Measurements from ENCODE around the gene DLEC1.
A peak's percentile ranks its signal among the peaks of the same experiment; 100 is the strongest.

Gene DLEC1

GRCh38 chr3:38002940-38003339 is 36.1 kb upstream of the DLEC1 start:
- DNase-seq, result no peak

GRCh38 chr3:38003371-38003816 is 35.6 kb upstream of the DLEC1 start:
- DNase-seq, result peak; percentile 85

GRCh38 chr3:38003817-38004414 is 35.1 kb upstream of the DLEC1 start:
- no peak for DNase-seq

DNA sequence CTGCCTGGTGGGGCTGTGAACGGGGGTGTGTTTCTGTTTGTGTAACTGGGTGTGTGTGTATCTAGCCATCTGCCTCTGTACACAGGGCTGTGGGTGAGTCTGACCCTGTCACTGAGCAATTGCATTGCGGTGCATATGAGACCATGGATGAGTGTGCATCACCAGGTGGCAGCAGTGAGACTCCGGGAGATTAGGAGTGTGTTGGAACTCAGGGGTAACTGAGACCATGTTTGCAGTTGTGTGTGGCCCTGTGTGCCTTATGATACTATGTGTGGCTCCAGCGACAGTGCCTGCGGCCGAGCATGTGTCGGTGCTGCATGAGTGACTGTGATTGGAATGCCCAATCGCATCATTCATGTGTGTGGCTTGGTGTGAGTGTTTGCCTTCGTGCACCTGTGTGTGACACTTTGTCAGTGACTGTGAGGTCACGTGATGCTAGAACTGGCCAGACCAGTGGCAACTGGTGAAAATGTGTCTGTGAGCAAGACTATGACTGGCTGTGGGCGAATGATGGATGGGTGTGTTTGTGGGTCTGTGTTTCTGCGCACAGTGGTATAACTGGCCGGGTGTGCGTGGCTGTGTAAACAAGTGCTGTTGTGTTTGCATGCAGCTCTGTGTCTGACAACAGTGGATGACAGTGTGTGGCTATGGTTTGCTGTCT is 34.5 kb upstream of the DLEC1 start:
- DNase-seq, result peak; percentile 77

DNA sequence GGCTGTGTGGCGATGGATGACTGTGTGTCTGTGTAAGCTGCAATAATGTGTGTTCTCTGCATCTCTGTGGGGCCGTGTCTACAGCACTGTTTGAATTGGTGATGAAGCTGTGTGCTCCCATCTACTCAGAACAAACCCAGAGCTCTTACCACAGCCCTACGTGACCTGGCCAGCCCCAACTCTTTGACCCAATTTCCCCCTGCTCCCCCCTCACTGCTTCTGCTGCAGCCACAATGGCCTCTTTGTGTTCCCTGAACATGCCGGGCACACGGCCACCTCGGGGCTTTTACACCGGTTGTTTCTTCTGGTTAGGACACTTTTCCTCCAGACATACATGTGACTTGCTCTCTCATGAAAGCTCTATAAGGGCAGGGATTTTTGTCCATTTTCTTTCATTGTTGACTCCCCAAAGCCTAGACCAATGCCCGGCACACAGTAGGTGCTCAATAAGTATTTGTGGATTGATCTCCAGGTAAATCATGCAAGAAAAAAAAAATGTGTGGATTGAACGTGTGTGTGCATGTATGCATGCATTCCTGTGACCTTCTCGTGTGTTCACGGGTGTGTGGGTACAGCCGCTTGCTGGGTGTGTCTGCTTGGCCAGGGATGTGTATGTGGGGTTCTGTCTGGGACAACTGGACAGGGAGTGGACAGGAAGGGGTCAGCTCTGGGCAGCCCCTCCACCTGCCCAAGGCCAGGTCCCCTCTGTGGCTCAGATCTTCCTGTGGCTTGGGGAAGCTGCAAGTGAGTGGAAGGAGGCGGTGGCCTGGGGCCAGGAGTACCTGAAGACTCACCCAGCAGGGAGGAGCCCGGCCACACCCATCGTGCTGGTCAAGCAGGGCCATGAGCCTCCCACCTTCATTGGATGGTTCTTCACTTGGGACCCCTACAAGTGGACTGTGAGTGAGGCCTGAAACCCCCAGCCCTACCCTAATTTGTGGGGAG is 33.7 kb upstream of the DLEC1 start:
- no peak for DNase-seq

DNA sequence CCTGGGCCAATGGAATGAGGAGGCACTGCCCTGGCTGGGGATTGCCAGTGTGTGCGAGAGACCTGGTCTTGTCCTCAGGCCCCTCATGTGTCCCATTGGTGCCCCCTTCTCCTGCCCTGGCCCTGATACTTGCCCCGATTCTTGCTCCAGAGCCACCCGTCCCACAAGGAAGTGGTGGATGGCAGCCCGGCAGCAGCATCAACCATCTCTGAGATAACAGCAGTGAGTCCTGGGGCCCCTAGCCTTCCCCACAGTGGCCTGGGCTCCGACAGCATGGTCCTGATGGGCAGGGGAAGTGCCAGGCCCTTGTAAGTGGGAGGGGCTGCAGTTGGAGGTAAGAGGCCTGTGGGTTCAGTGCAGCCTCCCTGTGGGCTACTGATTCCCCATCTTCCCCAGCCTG is 33.0 kb upstream of the DLEC1 start:
- DNase-seq, result no peak

DNA sequence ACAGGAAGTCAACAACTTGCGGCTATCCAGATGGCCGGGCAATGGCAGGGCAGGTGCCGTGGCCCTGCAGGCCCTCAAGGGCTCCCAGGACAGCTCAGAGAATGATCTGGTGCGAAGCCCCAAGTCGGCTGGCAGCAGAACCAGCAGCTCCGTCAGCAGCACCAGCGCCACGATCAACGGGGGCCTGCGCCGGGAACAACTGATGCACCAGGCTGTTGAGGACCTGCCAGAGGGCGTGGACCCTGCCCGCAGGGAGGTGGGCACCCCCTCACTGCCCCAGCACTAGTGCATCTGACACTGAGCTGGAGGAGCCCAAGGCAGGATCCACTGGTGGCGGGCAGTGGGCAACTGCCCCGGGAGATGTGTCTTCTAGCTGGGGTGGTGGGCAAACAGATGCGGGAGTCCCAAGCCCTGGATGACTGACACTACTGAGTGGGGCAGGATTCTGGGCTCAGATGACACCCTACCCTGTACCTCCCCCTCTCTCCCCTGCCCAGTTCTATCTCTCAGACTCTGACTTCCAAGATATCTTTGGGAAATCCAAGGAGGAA is 32.5 kb upstream of the DLEC1 start:
- DNase-seq, result no peak

DNA sequence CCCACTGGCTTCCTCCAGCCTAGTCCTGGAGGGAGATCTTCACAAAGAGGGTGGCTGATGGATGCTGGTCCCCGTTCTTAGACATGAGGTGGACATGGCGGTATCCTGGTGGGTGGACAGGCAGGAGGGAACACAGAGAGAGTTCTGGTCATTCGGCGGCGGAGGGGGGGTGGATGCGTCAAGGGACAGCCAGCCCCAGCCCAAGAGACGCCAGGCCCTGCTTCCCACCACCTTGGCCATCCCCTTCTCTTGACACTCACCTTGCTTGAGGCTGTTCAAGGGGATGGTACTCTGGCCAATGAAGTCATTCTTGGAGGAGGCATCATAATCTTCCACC is 31.3 kb upstream of the DLEC1 start:
- no peak for DNase-seq

DNA sequence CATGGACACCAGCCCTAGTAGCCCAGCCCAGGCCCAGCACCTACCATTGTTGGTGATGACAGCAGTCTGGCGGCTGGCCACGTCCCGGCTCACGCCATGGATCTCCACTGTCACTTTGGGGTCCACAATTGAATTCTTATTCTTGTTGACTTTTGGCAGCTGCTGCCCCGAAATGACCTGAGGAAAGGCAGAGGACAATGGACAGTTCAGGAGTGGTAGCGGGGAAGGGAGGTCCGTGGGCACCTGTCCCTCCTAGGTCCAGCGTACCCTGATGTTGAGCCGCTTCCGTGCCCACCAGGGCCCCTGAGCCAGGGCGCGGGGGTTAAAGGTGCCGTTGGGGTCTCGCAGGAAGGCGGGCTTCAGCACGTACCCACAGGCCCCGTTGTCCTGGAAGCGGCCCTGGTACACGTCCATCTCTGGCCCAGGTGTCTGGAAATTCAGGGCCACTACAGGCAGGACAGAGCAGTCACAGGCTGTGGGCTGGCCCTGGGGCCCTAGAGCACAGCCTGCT is 30.8 kb upstream of the DLEC1 start:
- DNase-seq, result no peak

DNA sequence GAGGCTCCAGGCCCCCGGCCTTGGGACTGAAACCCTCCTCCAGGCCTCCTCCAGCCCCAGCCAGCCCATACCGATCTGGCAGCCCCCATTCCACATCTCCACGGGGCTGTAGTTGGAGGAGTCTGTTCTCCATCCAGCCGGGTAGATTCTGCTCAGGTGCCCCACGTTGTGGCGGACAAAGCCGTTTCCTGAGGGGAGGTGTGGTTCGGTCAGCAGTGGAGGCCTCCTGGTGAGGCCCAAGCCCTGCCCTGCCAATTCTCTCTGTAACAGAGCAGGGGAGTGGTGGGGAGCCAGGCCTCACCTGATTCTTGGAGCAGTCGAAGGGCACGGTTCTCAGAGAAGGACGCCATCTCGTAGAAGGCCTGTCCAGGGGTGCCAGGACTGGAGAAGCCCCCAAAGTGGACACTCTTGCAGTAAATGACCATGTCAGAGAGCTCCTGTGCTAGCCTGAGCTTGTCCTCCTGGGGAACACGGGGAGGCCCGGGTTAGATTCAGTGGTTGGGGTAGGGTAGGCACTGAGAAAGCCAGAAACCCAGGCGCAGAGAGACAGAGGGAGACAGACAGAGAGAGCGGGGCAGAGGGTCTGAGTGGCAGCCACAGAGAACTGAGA is 29.9 kb upstream of the DLEC1 start:
- no peak for DNase-seq

GRCh38 chr3:38009807-38010591 is 29.0 kb upstream of the DLEC1 start:
- no peak for DNase-seq

DNA sequence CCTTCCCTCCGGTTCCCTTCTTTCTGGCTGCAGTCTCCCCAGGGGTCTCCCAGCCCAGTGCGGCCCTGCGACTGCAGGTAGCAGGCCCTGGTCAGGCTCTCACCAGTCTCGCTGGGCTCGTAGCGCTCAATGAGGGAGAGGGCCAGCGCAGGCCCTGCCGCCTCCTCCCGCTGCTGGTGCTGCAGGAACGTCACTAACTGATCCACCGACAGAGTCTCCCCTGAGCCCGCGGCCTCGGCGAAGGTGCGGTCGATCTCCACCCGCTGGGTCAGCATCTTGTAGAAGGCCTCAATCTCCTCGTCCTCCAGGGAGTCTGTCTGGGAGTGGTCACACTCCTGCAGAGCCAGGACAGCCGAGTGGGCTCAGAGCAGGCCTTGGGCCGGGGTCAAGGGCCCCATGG is 27.9 kb upstream of the DLEC1 start:
- no peak for DNase-seq

GRCh38 chr3:38015485-38015884 is 23.5 kb upstream of the DLEC1 start:
- no peak for DNase-seq

DNA sequence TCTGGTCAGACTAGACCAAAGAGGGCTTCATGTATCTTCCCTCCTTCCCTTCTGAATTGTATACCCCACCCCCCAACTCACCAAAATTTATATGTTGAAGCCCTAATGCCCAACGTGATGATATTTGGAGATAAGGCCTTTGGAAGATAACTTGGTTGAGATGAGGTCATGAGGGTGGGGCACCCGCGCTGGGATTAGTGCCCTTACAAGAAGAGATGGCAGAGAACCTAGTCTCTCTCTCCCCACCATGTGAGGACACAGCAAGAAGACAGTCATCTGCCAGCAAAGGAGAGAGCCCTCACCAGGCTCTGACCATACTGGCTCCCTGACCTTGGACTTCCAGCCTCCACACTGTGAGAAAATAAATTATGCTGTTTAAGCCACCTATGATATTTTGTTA is 23.0 kb upstream of the DLEC1 start:
- DNase-seq, result no peak

DNA sequence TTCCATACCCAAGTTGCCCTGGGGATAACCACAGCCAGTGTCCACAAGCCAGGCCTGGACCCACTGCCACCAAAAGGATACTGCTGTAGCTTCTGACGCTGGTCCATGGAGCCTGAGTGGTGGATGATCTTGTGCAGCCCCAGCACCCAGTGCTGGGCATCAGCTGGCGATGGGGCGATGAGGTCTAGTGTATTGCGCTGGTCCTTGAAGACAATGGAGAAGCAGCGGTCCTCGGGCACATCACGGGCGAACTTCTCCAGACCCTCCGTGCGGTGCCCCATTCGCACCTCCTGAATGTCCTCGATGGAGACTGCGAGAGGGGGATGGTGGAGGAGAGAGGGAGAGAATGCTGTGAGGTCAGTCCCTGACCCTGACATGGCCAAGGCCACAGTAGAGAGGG is 22.6 kb upstream of the DLEC1 start:
- no peak for DNase-seq

- no peak for DNase-seq
Measured at GRCh38 chr3:38016847-38017444, 22.1 kb upstream of the DLEC1 start.

GRCh38 chr3:38017445-38018295 is 21.3 kb upstream of the DLEC1 start:
- no peak for DNase-seq

DNA sequence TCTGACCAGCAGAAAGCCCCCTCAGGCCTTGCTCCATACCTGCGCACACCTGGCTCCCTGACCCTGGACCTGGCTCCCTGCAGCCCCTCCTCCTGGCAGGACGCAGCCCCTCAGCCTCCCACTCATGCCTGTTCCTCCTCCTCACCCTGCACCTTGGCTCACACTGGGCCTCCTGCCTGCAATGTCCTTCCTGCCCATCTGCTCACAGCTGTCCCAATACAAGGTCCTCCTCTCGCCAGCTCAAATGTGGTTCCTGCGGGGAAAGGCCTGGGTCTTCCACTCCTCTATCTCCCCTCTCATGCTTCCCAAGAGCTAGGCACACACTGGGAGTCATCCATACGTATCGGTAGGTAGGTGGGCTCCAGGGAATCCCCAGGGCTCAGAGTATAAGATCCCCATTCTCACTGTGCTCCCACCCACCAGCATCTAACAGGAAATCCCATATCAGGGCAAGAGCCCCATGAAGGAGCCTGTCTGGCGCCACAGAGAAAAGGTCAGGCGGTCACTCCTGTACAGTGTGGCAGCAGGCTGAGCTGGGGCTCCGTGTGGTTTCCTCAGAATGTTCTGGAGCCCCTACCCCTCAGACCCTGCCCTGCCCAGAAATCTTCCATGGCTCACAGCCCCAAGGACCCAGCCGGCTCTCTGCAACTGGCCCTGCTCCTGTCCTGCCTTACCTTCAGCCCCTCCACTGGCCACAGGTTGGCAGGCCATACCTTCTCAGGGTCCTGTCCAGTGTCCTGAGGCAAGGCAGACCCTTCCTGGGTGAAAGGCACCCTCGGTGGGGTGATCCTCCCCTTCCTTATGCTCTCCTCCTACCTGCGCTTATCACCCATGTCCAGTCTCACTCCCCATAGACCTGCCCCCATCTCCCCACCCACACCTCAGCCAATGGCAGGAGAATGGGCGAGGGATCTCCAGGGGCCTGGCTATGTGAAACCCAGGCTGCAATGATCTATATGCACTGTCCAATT is 20.4 kb upstream of the DLEC1 start:
- DNase-seq, result no peak

DNA sequence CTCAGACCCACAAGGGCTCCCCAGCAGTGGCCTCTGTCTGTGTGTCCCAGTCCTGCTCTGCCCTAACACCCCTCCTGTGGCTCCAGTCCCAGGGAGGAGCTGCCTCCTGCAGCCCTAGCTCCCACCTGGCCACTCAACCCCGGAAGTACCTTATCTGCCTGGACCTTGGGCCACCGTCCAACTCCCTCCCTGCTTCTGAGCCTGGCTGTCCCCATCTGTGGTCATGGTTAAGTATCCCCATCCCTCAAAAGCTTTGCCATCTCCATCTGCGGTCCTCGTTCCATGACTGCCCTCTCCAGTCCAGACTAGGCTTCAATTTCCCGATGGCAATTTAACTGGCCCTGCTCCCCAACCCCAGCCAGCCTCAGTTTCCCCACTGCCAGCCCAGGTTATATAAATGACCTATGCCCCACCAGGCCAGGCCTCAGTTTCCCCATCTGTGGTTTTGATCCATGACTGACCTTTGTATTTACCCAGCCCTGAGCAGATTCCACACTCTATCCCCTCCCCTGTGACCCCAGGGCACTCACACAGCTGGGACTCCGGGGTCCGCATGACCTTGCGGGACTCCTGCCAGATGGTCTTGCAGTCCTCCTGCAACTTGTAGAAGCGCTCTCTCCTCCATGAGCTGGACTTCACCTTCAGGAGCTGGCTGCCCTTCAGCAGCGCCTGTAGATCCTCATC is 19.2 kb upstream of the DLEC1 start:
- no peak for DNase-seq
